Non-pigmented ciliary epithelial cell (primary cell): Measurements from ENCODE around the gene NRP2.

ENCODE experiments used
- DNase-seq: peaks from one replicate; pipeline ENCODE4 v3.0.0-alpha.2; 2010; ENCODE audit warnings: low read depth

Gene NRP2, protein sequence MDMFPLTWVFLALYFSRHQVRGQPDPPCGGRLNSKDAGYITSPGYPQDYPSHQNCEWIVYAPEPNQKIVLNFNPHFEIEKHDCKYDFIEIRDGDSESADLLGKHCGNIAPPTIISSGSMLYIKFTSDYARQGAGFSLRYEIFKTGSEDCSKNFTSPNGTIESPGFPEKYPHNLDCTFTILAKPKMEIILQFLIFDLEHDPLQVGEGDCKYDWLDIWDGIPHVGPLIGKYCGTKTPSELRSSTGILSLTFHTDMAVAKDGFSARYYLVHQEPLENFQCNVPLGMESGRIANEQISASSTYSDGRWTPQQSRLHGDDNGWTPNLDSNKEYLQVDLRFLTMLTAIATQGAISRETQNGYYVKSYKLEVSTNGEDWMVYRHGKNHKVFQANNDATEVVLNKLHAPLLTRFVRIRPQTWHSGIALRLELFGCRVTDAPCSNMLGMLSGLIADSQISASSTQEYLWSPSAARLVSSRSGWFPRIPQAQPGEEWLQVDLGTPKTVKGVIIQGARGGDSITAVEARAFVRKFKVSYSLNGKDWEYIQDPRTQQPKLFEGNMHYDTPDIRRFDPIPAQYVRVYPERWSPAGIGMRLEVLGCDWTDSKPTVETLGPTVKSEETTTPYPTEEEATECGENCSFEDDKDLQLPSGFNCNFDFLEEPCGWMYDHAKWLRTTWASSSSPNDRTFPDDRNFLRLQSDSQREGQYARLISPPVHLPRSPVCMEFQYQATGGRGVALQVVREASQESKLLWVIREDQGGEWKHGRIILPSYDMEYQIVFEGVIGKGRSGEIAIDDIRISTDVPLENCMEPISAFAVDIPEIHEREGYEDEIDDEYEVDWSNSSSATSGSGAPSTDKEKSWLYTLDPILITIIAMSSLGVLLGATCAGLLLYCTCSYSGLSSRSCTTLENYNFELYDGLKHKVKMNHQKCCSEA

DNA sequence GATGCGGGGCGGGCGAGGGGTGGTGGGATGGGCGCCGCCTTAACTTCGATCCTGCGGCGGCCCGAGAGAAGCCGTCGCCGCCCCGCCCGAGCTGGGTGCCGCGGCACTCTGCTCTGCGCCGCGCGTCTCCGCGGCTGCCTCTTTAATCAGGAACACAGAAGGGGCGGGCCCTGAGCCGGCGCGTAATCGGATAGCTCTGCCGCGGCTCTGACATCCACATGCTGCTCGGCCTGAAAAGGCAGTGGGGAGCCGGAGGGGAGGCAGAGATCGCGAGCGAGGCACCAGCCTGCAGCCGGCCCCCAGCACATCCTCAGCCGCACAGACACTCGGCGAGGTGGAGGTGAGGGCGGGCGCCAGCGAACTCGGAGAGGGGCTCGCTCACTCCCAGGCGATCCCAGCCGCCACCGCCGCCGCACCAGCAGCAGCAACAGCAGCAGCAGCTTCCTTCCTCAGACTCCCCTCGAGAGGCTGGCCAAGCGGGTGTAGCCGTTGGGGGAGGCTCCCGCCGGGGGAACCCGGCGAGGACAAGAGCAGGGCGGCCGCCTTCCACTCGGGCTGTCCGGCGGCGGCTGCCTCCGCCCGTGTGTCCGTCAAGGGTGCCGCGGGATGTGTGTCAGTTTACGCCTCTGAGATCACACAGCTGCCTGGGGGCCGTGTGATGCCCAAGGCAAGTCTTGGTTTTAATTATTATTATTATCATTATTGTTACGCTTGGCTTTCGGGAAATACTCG is at the start of gene NRP2:
TSS of gene NRP2 (plus strand) at position 263 of the 732 bp plus-strand sequence. CDS start 790 bp downstream, outside the sequence.
- no peak for DNase-seq

- DNase-seq, result no peak
Measured at GRCh38 chr2:205633994-205634393, 48.3 kb upstream of the NRP2 start.

GRCh38 chr2:205636549-205637319 is 45.6 kb upstream of the NRP2 start:
- DNase-seq, result no peak

DNA sequence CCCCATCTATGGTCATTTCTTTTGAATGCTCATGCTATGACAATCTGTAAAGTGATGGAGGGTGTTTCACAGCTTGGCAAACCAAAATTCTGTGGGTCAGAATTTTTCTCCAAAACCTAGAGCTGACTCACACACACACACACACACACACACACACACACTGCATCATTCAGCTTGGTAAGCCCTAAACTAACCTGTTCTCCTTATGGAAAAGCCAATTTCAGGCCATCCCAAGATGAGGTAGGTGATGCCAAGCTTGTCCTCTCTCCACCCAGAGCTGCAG is 45.0 kb upstream of the NRP2 start:
- no peak for DNase-seq

GRCh38 chr2:205637779-205638503 is 44.4 kb upstream of the NRP2 start:
- no peak for DNase-seq

DNA sequence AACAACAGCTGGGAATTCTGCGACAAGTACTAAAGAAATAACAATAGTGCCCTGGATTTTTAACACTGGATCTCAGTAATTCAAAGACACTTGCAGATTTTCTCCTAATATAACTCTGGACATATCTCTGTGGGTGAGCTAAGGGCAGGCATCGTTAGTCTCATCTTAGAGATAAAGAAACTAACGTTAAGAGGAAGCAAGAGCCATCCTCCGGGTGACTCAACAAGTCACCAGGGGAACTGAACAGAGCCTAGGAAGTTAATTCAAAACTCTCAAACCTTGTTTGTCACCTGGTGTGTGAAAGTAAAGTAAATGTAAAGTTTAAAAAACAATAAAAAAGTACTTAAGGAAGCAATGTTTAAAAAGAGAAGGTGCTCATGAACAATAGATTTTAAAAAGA is 41.6 kb upstream of the NRP2 start:
- no peak for DNase-seq

GRCh38 chr2:205642599-205643356 is 39.5 kb upstream of the NRP2 start:
- DNase-seq, result no peak

DNA sequence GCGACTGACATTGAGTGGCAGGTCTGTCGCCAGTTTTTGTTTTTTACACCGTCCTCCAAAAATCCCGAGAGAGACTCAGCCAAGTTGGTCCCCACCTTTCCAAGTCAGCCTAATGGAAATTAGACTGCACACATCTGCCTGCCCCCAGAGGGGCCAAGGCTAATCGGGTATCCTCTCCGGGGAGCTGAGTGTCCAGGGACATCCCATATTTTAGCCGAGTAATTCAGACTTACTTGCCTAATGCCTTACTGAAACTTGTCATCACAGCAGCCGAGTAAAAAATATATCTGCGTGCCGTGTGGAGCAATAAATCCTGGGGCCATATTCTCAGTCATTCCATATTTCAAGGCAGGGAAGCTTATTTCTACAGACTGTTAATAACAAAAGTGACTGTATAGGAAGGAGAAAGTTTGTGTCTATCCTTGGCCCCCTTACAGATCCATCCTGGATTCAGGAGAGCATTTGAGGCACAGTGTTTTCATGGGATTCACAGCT is 38.9 kb upstream of the NRP2 start:
- DNase-seq, result no peak

- DNase-seq, result no peak
Measured at GRCh38 chr2:205644018-205644417, 38.3 kb upstream of the NRP2 start.

DNA sequence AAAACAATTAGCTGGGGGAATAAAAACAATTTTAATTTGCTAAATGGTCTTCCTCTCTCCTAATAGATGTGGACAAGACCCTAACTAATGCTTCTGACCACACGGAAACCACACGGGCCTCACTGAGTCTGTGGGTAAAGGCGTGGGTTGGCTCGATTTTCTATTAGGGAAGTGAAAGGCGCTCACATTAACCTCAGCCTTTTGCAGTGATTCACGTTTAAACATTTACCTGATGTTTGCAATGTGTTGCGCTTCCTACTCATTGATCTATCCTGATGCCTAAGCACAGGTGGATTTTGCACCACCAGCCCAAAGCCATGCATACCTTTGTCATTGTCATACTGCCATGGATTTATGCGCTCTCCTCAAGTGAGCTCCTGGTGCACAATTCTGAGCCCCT is 35.6 kb upstream of the NRP2 start:
- DNase-seq, result no peak

DNA sequence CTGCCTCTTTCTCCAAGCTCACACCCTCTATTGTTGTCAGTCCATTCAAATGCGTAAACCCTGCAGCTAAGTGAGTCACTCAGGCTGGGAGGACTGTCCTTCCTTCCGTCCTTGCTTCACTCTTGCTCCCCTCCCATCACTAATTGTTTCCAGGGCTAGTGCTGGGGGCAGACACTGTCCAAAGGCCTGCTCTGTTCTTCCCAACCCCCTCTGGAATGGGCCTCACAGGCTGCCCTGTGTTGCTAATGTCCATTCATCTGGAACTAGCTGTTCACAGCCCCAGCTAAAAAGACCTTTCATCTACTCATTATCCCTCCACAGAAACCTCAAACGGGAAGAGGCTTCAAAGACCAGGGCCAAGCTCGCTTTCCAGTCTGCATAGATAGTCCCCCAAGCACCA is 31.9 kb upstream of the NRP2 start:
- DNase-seq, result peak; percentile 55

GRCh38 chr2:205650931-205651330 is 31.4 kb upstream of the NRP2 start:
- no peak for DNase-seq

GRCh38 chr2:205651719-205652118 is 30.6 kb upstream of the NRP2 start:
- no peak for DNase-seq

DNA sequence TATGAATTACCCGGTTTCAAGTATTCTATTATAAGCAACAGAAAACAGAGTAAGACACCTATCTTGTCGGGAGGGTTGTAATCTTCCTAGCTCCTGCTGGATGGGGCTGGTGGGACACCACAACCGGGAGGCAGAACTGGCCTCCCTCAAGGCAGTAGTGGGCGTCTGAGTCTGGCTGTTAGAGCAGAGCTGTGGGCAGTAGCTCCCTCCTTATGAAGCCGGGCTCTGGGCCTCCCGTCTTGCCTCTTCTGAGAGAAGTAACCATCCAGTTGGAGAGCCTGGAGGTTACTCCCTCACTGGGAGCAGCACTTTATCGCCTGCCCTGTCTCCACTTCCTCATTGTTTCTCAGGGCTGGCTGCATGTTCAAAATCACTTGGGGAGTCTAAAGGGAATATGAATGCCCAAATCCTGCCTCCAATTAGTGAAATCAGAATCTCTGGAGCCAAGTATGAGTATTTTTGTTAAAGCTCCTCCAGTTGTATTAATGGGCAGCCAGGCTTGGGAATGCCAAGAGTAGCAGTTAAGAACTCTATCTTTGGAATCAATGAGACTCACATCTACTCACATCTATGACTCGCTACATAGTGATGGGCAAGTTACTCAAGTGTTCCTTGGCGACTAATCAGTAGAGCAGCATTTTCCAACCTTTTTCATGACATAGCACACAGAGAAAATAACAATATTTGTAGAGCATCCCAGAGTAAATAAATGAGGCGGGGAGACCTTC is 27.3 kb upstream of the NRP2 start:
- no peak for DNase-seq

GRCh38 chr2:205655779-205656456 is 26.4 kb upstream of the NRP2 start:
- no peak for DNase-seq

GRCh38 chr2:205656461-205656860 is 25.8 kb upstream of the NRP2 start:
- no peak for DNase-seq

- DNase-seq, result no peak
Measured at GRCh38 chr2:205656941-205657340, 25.4 kb upstream of the NRP2 start.

GRCh38 chr2:205657579-205657978 is 24.7 kb upstream of the NRP2 start:
- no peak for DNase-seq

DNA sequence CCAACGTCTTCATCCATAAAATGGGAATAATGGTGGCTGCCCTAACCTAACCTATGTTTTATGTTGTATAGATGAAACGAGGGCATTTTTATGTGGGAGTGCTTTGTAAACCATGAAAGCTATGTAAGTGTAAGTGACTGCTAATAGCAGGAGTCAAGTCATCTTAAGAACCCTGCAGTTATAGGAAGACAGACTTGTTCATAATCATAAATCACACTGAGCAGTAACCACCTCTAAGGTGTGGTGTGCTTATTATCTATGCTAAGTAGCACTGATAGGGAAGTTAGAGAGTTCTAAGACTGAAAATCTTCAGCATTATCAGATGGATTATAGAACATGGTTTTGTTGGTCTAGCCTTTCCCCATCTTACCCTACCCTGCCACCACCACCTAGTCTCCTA is 24.2 kb upstream of the NRP2 start:
- DNase-seq, result no peak
